Measurements from ENCODE around the gene KIF9.
"Not testable (repeated sequence)": the region's sequence is repeated elsewhere in the genome, so short reads cannot be mapped to it uniquely, and the experiment has no call there.

KIF9 gene

DNA sequence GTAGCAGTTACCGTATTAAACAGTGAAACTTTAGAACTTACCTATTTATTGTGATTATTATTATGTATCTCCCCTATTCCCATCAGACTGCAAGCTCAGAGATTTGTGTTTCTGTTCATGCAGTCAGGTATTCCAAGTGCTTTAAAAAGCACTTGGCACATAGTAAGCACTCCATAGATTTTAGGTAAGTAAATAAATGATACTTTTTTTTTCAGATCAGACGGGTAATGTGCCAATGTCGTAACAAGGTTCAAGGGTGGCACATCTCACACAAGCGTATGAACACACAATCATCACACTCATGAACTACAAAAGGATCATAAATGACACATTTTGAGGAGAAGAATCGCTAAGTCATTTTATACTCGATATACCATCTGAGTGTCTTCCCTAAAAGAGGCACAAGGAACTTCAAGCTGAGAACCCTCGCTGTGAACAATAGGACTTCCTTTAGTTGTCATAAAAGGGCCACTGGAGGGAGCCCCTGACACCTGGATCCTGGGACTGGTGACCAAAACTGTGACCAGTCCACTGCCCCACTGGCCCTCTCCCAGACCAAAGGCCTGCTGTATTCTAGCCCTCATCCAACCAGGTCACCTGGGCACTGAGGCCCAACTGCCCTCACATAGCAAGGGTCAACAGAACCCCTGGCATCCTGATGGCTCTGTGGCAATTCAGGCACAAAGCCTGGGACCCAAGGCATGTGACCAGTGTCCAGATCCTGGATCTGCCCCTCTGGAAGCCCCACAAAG is 32.1 kb downstream of the KIF9 start:
- DNase-seq, result no peak

DNA sequence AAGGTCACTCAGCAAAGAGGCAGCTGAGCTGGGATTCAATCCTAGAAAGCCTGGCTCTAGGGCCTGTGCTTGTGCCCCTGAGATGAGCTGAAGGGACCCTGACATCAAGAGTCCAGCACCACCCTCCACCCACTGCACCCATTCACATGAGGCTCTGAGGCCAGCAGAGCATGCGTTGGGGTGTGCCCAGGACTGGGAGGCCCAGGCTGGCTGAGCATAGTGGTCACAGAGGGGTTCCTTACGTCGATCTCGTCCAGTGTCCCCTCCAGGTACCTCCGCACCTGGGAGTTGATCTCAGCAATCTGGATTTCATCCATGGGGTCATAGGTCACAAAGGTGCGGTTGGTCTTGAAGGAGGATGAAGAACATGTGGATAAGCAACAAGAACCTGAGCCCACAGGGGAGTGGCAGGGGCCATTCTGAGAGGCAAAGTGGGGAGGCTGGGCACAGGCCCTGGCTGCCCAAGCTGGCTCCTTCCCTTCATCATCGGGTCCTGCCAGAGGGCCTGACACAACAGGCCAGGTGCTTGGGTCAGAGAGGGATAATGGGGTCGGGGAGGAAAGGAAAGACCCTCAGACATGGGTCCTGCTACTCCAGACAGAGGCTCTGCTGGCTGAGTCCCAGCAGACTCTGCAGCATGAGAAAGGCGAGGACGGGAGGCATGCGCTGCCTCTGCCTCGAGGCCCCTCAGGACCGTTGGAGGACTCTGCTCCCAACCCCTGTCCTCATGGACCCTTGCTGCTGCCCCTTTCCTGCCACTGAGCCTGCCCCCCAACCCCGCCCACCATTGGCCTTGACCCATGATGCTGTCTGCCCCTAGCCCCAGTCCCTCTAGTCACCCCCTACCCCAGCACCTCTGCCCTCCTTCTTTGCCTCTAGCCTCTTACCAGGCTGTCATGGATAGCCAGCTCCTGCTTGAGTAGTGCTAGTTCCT is 35.2 kb downstream of the KIF9 start:
- no peak for DNase-seq

DNA sequence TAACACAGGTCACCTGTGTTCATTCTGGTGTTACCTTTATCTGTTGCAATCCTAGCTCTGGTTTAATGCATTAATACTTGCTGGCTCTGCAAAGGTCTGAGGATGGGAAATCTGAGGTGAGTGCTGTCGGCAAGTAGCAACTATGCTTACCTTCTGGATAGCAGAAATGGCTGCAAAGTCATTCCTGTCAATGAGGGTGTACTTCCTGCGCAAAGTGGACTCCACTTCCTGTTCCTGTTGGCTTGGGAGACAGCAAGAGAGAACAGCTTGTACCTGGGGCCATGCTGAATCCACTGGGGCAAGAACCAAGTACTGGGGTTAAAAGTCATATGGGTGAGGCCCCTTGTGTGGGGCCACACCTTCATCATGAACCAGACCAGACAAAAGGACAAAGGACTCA is 37.3 kb downstream of the KIF9 start:
- no peak for DNase-seq

DNA sequence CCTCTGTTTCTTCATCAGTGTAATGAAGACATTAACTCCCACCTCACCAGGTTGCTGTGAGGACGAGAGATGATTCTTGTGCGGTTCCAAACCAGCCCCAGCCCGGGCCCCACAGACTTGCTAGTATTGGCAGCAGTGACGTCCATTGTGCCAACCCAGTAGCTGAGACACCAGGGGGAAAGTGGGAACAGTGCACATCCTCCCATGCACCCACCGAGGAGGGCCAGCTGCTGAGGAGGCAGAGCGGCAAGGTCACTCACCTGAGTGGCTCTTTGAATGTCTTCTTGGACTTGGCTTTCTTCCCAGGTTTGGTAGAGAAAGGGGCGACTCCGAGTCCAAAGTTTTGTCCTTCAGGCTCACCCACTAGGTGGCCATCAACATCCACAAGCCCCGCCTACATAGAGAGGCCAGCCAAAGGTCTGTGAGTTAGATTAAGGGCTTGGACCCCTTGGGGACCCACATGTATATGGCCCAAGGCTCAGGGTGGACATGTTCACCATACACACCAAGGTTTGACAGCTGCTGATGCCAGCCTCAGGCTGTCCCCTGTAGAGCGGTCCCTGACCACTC is 38.0 kb downstream of the KIF9 start:
- no peak for DNase-seq

DNA sequence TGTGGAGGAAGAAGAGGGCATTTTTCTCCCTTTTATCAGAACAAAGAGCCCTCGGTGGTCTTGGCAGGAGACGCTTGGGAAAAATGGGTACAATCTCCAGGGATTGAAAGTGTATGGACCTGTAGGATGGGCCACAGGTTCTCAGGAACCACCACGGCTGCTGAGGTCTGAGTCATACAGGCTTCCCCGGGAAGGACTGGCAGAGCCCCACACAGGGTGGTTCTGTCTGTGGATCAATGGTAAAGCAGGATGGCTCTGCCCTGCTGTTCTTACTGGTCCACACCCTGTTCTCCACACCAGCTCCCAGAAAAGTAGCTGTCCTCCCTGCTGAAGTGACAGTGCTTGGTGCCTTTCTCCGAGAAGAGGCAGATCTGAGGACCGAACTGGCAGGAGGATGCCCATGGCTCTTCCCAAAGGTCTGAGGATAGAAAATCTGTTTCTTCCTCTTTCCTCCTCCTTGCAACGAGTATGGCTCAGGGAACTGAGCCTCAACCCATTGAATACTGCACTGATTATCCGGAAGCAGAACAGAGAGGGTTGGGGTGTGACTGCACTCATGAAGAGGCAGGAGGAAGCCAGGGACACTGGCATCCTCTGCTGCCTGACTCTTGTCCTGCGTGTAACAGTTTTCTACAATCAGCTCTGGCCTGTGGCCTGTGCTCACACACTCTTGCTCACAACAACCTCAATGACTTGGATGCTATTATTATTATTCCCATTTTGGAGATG is 39.0 kb downstream of the KIF9 start:
- no peak for DNase-seq

DNA sequence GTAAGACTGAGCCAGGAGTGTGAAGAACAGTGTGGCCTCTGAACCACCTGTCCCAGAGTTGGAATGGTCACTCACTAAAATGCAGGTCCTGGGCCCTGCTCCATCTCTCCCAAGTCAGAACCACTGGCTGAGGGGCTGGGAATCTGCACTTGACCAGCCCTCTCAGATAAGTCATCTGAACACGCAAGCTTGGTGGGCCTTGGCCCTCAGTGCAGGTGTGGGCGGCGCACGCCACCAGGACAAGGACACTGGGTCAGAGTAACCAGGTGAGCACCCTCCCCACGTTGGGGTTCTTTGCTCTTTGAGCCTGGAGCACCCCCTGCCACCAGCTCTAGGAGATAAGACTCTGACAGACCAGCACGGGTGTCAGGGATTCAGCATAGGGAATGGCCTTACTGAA is 42.7 kb downstream of the KIF9 start:
- no peak for DNase-seq

DNA sequence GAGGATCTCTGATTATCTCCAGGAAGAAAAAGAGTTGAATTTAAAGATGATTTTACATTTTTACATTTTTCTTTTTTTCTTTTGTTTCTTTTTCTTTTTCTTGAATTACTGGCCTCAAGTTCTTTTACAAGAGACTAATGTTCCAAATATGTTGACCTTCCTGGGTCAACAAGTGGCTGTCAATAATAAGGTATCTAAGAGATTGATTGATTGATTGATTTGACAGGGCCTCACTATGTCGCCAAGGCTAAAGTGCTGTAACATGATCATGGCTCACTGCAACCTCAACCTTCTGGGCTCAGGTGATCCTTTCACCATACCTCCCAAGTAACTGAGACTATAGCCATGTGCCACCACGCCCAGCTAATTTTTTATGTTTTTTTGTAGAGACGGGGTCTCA is 44.6 kb downstream of the KIF9 start:
- DNase-seq, result no peak

DNA sequence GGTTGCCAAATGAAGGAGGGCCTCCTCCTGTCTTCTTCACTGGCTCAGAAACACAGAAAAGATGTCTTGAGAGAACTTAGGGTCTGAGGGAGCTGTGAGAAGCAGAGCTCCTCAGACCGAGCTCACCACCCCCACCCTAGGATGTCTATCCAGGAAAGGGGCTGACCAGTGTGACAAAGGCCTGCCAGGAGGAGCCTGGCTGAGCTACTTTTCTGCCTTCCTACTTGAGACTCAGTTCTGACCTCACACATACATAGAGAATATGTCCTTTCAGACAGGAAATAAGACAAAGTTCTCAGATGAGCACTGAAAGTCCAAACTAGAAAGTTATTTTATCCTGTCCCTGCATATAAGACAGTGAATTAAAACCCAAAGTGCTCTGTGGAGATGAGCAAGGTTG is 54.5 kb downstream of the KIF9 start:
- no peak for DNase-seq

DNA sequence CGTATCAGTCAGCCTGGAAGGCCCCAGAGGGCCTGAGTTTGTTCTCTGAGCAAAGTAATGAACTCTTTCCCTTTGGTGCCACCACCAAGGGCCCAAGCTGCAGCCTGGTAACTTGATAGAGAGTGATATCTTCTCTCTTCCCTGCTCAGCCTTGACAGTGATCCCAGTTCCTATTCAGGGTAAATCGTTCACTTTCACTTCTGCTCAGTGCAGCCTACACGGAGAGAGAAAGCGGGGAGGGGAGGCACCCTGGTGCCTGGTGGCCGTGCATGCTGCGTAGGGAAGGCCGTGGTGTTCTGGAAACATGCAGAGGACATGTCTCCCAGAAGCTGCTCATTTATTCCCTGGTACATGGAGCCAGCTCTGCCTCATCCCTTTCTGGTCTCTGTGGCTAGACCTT is 54.9 kb downstream of the KIF9 start:
- DNase-seq, result no peak

DNA sequence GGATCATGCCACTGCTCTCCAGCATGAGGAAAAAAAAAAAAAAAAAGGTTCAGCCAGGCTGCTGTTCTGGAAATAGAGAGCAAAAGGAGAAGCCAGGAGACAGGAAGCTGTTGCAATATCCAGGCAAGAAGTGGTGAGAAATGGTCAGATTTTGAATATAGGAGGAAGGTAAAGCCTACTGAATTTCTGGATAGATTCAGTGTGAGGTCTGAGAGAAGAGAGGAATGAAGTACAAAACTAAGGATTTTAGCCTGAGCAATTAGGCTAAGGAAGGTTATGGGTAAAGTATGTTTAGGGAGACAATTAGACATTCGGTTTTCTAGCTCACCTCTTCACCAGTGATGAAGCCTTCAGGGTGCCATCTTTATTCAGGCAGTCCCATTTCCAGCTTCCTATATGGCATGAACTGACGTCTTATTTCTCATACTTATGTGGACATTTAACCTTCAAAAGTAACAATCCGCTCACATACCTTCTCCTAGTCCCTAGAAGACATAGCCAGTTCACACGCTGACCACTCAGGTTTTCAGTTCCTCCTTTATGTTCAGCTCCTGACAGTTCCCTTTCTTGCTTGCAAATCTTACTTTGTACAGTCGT is 57.2 kb downstream of the KIF9 start:
- DNase-seq, result no peak

DNA sequence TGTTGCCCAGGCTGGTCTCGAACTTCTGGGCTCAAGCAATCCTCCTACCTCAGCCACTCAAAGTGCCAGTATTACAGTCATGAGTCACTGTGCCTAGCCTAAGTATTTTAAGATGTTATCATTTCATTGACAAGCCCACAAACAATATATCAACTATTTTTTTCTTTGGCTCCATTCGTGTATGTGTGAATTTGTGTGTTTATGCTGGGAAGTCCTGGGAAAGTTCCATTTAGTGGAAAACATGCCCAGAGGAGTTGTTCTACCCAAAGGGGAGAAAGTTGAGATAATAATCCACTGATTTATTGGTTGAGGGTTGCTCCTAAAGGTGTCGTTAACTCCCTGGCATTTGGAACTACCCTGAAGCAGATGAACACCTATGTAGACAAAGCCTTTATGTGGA is 58.8 kb downstream of the KIF9 start:
- no peak for DNase-seq

DNA sequence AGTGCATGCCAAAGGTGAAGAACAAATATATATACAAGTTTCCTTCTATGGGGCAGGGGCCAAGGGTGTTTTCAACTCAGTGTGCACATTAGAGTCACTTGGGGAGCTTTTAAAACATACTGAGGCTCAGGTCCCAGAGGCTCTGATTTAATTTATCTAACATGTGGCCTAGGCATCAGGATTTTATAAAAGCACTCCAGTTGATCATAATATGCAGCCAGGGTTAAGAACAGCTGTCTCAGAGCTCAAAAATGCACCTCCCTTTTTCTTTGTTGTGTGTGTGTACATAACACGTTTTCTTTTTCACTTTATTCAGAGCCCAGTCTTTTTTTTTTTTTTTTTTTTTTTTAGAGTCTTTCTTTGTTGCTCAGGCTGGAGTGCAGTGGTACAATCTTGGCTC is 60.8 kb downstream of the KIF9 start:
- no peak for DNase-seq

DNA sequence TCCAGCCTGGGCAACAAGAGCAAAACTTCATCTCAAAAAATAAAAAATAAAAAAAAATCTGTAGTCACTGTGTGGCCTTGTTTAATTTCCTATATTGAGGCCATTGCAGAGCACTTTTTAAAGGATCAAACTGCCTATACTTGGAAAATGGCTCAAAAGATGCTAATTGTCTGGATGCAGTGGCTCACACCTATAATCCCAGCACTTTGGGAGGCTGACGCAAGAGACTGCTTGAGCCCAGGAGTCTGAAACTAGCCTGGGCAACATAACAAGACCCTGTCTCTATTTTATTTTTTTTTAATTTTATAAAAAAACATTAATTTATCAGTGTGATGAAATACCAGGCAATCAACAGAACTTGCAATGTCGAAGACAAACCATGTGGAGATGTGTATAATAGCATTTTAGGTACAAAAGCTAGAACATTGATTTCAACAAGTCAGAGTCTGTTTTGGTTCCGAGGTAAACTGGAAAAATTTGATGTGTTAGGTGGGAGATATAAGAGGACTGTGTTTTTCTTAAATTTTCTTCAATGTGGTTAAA is 71.7 kb downstream of the KIF9 start:
- DNase-seq, result no peak

DNA sequence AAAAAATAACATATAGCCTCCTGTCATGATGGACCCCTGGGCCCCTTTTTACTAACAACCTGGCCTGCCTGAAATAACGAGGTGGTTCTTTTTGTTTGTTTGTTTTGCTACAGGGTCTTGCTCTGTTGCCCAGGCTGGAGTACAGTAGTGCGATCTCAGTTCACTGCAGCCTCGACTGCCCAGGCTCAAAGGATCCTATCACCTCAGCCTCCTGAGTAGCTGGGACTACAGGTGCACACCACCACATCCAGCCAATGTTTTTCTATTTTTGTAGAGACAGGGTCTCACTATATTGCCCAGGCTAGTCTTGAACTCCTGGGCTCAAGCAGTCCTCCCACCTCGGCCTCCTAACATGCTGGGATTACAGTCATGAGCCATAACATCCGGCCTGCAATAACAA is 76.6 kb downstream of the KIF9 start:
- DNase-seq, result not testable (repeated sequence)

DNA sequence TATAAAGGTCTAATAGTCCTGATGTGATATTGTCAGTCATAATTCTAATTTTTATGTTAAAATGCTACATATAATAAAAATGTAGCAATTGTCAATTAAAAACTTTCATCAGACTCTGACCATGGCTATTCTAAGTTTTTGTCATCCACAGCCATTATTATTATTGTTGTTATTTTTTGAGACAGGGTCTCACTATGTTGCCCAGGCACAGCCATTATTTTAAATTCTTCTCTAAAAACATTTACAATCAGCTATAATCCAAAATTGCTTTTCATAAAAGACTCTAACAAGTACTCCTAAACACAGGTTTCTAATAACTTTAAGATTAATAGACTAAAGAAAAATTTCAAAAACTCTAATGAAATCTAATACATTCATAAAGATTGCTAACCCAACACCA is 77.7 kb downstream of the KIF9 start:
- DNase-seq, result no peak

DNA sequence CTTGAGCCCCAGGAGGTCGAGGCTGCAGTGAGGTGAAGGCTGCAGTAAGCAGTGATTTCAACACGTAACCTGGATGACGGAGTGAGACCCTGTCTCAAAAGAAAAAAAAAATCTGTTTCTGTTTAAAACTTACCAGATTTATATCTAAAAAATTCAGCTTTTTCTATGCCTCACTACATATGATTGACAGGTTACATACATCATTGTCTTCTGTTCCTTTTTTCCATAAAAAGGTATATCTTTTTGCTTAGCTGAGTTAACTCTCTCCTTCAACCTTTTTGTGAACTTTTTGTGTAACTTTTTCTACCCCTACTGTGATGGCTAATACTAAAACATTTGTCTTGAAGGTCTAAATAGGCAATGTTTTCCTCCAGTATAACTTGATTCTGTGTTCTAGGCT is 80.1 kb downstream of the KIF9 start:
- DNase-seq, result no peak

DNA sequence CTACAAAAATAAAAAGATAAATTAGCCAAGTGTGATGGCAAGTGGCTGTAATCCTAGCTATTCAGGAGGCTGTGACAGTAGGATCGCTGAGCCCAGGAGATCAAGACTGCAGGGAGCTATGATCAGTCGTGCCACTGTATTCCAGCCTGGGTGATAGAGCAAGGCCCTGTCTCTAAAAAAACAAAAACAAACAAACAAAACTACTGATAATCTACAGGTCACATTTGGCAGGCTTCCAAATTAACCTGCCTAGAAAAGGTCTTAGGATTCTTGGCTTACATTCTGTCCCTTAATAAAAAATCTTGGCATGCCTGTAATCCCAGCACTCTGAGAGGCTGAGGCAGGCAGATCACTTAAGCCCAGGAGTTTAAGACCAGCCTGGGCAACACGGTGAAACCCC is 85.3 kb downstream of the KIF9 start:
- no peak for DNase-seq

DNA sequence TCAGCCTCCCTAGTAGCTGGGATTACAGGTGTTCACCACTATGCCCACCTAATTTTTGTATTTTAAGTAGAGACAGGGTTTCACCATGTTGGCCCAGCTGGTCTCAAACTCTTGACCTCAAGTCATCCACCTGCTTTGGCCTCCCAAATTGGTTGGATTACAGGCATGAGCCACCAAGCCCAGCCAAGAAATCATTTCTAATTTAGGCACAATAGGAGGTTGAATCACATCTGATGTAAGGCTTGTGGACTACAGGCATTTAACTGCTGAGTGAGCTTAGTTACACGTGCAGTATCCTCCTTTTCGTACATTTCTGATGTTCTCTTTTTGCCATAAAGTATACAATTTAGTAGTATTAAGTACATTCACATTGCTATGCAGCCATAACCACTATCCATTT is 87.6 kb downstream of the KIF9 start:
- no peak for DNase-seq

DNA sequence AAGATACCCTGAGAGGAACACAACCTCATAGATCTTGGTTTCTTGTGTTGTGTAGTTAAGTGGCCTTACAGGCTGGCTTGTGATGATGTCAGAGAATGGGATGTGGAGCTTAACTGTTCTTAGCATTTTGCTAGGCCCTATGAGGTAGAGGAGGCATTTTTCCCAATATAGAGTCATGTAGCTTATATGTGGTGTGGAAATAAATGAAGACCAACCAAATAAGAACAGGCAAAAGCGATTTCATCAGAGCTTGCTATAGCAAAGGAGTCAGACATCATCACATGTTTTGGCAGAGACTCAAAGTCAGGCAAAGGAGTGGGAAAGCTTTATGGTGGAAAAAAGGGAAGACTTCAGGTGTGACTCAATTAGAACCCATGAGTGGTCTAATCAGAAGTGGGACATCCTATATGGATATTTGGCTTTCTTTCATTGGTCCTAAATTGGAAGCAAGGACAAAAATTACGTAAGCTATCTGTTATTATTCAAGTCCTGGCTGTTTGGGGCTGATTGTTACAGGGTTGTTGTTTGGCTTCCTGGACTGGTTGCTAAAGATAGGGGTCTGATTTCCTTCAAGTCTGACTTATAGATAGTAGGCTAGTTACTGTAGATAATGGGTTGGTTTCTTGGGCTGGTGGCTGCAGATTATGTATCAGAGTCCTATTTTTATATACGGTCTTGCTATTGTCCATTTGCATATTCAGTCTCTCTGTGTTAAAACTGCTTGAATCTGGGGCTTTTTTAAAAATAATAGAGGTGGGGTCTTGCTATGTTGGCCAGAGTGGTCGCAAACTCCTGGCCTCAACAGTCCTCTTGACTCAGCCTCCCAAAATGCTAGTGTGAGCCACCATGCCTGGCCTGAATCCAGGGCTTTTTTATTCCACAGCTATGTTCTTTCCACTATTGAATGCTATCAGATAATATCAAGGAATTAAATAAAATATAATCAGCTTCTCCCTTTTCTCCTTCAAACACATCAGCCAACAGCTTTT is 88.4 kb downstream of the KIF9 start:
- no peak for DNase-seq

DNA sequence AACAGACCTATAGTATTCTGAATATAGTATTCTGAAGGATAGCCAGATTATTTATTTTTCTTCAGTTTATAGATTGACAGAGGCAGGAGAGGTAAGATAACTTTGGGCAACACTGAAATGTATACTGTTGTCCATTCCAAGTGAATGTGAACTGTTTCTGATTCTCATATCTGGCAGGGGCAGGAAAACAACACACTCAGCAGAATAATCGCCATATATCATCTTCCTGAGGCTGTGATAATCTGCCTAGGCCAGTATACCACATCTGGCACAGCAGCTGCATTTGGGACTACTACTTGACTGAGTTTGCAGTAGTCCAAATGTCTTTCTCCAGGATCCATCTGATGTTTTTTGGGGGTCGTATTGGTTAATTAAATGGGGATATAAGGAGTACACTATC is 96.3 kb downstream of the KIF9 start:
- DNase-seq, result no peak

DNA sequence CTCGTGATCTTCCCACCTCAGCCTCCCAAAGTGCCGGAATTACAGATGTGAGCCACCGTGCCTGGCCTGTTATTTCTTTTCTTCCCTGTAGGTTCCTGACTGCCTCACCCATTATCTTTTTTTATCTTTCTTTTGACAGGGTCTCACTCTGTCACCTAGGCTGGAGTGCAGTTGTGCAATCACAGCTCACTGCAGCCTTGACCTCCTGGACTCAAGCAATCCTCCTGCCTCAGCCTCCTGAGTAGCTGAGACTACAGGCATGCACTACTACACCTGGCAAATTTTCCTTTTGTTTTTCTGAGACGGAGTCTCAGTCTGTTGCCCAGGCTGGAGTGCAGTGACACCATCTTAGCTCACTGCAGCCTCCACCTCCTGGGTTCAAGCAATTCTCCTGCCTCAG is 100.9 kb downstream of the KIF9 start:
- DNase-seq, result not testable (repeated sequence)
